Middle frontal gyrus (tissue), 1 donor: ENCODE results near the gene ANXA9.

Source experiments
- DNase-seq: peaks from one replicate; pipeline ENCODE4 v3.0.0-alpha.2; 2015; ENCODE audit warnings: low spot score; ENCODE audit errors: extremely low spot score

Gene ANXA9

GRCh38 chr1:150981805-150982712, at the start of gene ANXA9:
Gene ANXA9, plus strand, starts transcription at chr1:150982292. Its CDS starts 814 bp downstream, at chr1:150983106.
- no peak for DNase-seq

GRCh38 chr1:150944856-150945255, 37.2 kb upstream of the ANXA9 start:
- DNase-seq, result no peak

- DNase-seq, result no peak
Measured at GRCh38 chr1:150954708-150955107, 27.4 kb upstream of the ANXA9 start.

GRCh38 chr1:150955280-150955679, 26.8 kb upstream of the ANXA9 start:
- no peak for DNase-seq

GRCh38 chr1:150957666-150958065, 24.4 kb upstream of the ANXA9 start:
- DNase-seq, result no peak

- no peak for DNase-seq
Measured at GRCh38 chr1:150960646-150961045, 21.4 kb upstream of the ANXA9 start.

- no peak for DNase-seq
Measured at GRCh38 chr1:150961756-150962155, 20.3 kb upstream of the ANXA9 start.

- DNase-seq, result no peak
Measured at GRCh38 chr1:150963321-150964163, 18.6 kb upstream of the ANXA9 start.

GRCh38 chr1:150964164-150964489, 18.0 kb upstream of the ANXA9 start:
- DNase-seq, result no peak

- no peak for DNase-seq
Measured at GRCh38 chr1:150965605-150966004, 16.5 kb upstream of the ANXA9 start.

- no peak for DNase-seq
Measured at GRCh38 chr1:150966011-150966410, 16.1 kb upstream of the ANXA9 start.

GRCh38 chr1:150967936-150968335, 14.2 kb upstream of the ANXA9 start:
- DNase-seq, result no peak

- DNase-seq, result no peak
Measured at GRCh38 chr1:150968491-150968890, 13.6 kb upstream of the ANXA9 start.

GRCh38 chr1:150969626-150970025, 12.5 kb upstream of the ANXA9 start:
- no peak for DNase-seq

- DNase-seq, result no peak
Measured at GRCh38 chr1:150970808-150971582, 11.1 kb upstream of the ANXA9 start.

GRCh38 chr1:150971583-150972416, 10.3 kb upstream of the ANXA9 start:
- DNase-seq, result no peak

GRCh38 chr1:150972417-150972940, 9.6 kb upstream of the ANXA9 start:
- DNase-seq, result no peak

- no peak for DNase-seq
Measured at GRCh38 chr1:150973258-150973835, 8.7 kb upstream of the ANXA9 start.

- no peak for DNase-seq
Measured at GRCh38 chr1:150973836-150974579, 8.1 kb upstream of the ANXA9 start.
